ENCODE data around the gene IYD. TPM values are rescaled to one million over a fixed set of nuclear protein-coding genes. Genes with fewer than 3 reads are reported as not detected.

Gene IYD
- total and polyA plus RNA-seq, 2 donors = 0.02 TPM; not detected in 1

DNA sequence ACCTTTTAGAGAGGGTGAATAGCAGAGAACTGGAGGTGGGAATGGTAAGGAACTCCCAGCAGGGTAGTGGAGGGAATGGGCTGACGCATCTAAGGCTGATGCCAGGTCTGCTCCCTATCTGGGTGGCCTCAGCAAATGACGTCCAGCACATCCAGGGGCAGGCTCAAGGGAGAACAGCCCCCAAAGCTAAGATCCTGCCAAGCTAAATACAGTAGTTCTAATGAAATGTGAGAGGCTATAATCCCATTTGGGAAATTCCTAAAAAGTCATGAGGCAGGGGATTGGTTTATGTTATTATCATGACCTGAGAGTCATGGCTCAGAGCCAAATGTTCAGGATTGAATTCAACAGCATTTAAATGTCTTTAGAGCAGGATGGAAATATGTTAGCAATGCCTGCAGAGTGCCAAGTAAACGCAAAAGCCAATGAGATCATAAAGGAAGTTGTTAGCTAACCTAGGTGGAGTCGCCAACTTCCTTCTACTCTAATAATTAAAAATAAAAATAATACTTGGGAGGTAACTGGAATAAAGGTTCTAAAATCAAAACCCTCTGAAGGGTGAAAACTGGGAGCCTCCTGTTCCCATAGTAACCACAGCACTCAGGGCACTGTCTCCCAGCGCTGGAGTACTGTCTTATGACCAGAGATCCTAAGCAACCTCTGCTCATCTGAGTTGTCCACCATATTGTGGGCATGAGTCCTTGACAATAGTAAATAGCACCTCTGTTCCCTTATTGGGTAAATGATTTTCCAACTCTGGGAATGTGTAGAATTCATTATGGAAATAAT lies 34.8 kb downstream of the IYD start:
- Histone ChIP-seq H3K9me3 (ENCODE audit: control insufficient read depth in 2 of 2, insufficient read depth in 1 of 2, low read length in 1 of 2) (peaks cover 0 to 3% of the 10 kb centered on the region in 2 donors), H3K4me1 (ENCODE audit: control insufficient read depth in 2 of 2, insufficient read depth in 2 of 2, low read length in 2 of 2) (no peaks in the 10 kb centered on the region), H3K4me3 (ENCODE audit: low read length in 2 of 2) (no peak overlapping the region), H3K36me3 (ENCODE audit: control insufficient read depth in 2 of 2, insufficient read depth in 2 of 2, low read length in 1 of 2) (no peaks in the 10 kb centered on the region), H3K27me3 (ENCODE audit: control insufficient read depth in 2 of 2, insufficient read depth in 1 of 2, low read length in 1 of 2) (peaks cover 0 to 17% of the 10 kb centered on the region in 2 donors), H3K27ac (ENCODE audit: low read depth in 1 of 2, low read length in 1 of 2) (no peak overlapping the region)
- 53% methylated on average over 5 of the region's 5 CpGs for WGBS
- DNase-seq (ENCODE audit: low read depth in 6 of 9, low spot score in 9 of 9) = peak in 2 of 9 donors; percentile 4 to 37

DNA sequence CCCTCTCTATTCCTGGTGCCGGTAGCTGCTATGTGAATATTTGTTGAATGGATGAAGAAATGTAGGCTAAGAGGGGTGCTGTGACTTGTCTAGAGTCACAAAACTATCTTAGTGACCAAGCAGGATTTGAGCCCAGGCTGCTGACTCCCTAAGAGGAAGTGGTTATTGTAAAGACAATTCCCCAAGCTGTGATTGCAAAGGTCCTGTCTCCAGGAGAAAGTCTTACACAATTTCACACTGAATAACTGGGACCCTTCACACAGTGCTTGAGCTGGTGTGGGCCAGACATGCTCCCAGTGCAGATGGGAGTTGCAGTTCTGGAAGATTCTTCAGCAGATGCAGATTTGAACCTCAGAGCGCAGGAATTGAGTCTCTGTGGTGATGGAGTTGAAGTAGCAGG lies 38.1 kb downstream of the IYD start:
- H3K9me3 ChIP-seq (ENCODE audit: control insufficient read depth in 2 of 2, insufficient read depth in 1 of 2, low read length in 1 of 2) = peaks cover 0 to 3% of the 10 kb centered on the region in 2 donors
- WGBS = 43% methylated on average over 2 of the region's 2 CpGs
- no peaks in the 10 kb centered on the region for H3K36me3 ChIP-seq (ENCODE audit: control insufficient read depth in 2 of 2, insufficient read depth in 2 of 2, low read length in 1 of 2)
- no peak overlapping the region for H3K27ac ChIP-seq (ENCODE audit: low read depth in 1 of 2, low read length in 1 of 2)
- no peaks in the 10 kb centered on the region for H3K4me1 ChIP-seq (ENCODE audit: control insufficient read depth in 2 of 2, insufficient read depth in 2 of 2, low read length in 2 of 2)
- DNase-seq (ENCODE audit: low read depth in 6 of 9, low spot score in 9 of 9) = no peak
- H3K4me3 ChIP-seq (ENCODE audit: low read length in 2 of 2) = no peak overlapping the region
- H3K27me3 ChIP-seq (ENCODE audit: control insufficient read depth in 2 of 2, insufficient read depth in 1 of 2, low read length in 1 of 2) = peaks cover 0 to 24% of the 10 kb centered on the region in 2 donors

DNA sequence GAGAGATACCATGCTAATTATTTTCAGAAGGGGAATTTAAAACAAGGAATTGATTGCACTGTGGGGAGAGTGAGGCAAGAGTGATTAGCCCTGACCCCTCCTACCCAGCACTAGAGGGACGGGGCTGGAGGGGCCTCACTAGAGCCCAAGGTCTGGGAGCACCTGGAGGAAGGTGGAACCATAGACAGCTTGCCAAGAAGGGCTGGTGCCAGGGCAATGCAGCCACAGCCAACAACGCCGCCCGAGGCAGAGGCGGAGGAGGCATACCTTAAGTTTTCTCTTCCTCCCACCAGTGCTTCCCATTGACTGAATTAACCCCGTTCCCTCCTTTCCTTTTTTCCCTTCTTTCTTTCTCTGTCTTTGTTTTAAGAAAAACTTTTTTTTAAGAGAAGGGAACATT lies 40.0 kb downstream of the IYD start:
- DNase-seq (ENCODE audit: low read depth in 6 of 9, low spot score in 9 of 9) = no peak
- WGBS = 93% methylated on average over 6 of the region's 6 CpGs
- Histone ChIP-seq H3K4me1 (ENCODE audit: control insufficient read depth in 2 of 2, insufficient read depth in 2 of 2, low read length in 2 of 2) (no peaks in the 10 kb centered on the region), H3K9me3 (ENCODE audit: control insufficient read depth in 2 of 2, insufficient read depth in 1 of 2, low read length in 1 of 2) (peaks cover 0 to 3% of the 10 kb centered on the region in 2 donors), H3K27ac (ENCODE audit: low read depth in 1 of 2, low read length in 1 of 2) (no peak overlapping the region), H3K4me3 (ENCODE audit: low read length in 2 of 2) (no peak overlapping the region), H3K36me3 (ENCODE audit: control insufficient read depth in 2 of 2, insufficient read depth in 2 of 2, low read length in 1 of 2) (no peaks in the 10 kb centered on the region), H3K27me3 (ENCODE audit: control insufficient read depth in 2 of 2, insufficient read depth in 1 of 2, low read length in 1 of 2) (peaks cover 0 to 30% of the 10 kb centered on the region in 2 donors)

DNA sequence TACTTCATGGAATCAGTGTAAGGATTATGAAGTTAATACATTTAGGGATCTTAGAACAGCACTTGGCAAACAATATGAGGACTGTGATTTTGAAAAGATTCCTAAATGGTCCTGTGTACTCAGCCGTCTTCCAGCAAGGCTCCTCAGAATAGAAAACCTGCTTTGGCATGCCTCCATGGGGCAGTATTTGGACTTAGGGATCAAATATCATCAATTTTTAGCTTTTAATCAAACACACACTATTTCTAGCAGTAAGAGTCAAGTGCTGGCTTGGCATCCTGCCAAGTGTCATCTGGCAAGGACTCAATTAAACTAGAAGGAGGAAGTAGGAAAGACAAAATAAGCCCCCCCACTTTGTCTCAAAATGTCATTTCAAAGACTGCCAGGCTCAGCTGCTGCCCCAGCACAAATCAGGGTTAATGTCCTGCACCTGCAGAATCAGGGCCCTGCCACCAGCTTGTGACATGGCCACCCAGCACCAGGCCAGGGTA lies 40.8 kb downstream of the IYD start:
- Histone ChIP-seq H3K27ac (ENCODE audit: low read depth in 1 of 2, low read length in 1 of 2) (no peak overlapping the region), H3K4me3 (ENCODE audit: low read length in 2 of 2) (no peak overlapping the region), H3K27me3 (ENCODE audit: control insufficient read depth in 2 of 2, insufficient read depth in 1 of 2, low read length in 1 of 2) (peaks cover 0 to 31% of the 10 kb centered on the region in 2 donors), H3K9me3 (ENCODE audit: control insufficient read depth in 2 of 2, insufficient read depth in 1 of 2, low read length in 1 of 2) (peaks cover 0 to 3% of the 10 kb centered on the region in 2 donors), H3K36me3 (ENCODE audit: control insufficient read depth in 2 of 2, insufficient read depth in 2 of 2, low read length in 1 of 2) (no peaks in the 10 kb centered on the region), H3K4me1 (ENCODE audit: control insufficient read depth in 2 of 2, insufficient read depth in 2 of 2, low read length in 2 of 2) (no peaks in the 10 kb centered on the region)
- 37% methylated on average over 1 of the region's 1 CpG for WGBS
- peak in 2 of 9 donors; percentile 22 to 39 for DNase-seq (ENCODE audit: low read depth in 6 of 9, low spot score in 9 of 9)

DNA sequence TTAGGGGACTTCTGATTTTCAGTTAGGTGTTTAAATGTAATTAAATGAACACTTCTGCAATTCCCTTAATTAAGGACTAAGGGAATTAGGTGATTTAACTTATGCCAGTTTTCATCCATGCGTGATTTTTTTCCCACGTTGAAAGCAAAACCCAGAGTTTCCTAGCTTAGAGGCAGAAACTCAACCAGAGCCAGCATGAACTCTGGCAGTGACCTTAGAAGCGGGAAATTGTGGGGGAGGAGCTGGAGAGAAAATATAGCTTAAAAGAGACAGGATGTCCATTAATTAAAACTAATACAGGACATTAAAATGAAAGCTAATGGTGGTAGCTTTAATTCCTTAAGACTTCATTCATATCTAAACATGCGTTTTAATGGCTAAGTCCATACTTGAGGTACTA lies 41.6 kb downstream of the IYD start:
- DNase-seq (ENCODE audit: low read depth in 6 of 9, low spot score in 9 of 9) = no peak
- Histone ChIP-seq H3K27ac (ENCODE audit: low read depth in 1 of 2, low read length in 1 of 2) (no peak overlapping the region), H3K4me3 (ENCODE audit: low read length in 2 of 2) (no peak overlapping the region), H3K9me3 (ENCODE audit: control insufficient read depth in 2 of 2, insufficient read depth in 1 of 2, low read length in 1 of 2) (peaks cover 0 to 3% of the 10 kb centered on the region in 2 donors), H3K36me3 (ENCODE audit: control insufficient read depth in 2 of 2, insufficient read depth in 2 of 2, low read length in 1 of 2) (no peaks in the 10 kb centered on the region), H3K4me1 (ENCODE audit: control insufficient read depth in 2 of 2, insufficient read depth in 2 of 2, low read length in 2 of 2) (no peaks in the 10 kb centered on the region), H3K27me3 (ENCODE audit: control insufficient read depth in 2 of 2, insufficient read depth in 1 of 2, low read length in 1 of 2) (peaks cover 2 to 33% of the 10 kb centered on the region in 2 donors)
- 92% methylated on average over 4 of the region's 4 CpGs for WGBS

DNA sequence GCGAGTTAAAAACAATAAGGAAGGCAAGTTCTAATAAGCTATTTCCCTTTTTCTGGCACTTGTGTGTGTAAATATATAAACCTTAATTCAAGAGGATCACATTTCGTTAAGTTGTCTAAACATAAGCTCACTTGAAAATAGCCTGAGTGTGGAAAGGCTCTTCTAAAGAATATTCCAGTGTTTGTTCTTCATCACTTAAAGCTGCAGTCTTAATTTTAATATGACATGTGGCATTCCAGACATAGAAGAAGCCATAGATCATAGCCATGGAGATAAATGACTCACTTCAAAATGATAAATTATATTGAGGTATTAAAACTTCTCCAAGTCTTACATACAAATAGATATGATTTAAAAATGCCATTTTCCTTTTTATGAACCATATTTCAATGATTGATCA lies 42.1 kb downstream of the IYD start:
- Histone ChIP-seq H3K9me3 (ENCODE audit: control insufficient read depth in 2 of 2, insufficient read depth in 1 of 2, low read length in 1 of 2) (peaks cover 0 to 3% of the 10 kb centered on the region in 2 donors), H3K27ac (ENCODE audit: low read depth in 1 of 2, low read length in 1 of 2) (no peak overlapping the region)

DNA sequence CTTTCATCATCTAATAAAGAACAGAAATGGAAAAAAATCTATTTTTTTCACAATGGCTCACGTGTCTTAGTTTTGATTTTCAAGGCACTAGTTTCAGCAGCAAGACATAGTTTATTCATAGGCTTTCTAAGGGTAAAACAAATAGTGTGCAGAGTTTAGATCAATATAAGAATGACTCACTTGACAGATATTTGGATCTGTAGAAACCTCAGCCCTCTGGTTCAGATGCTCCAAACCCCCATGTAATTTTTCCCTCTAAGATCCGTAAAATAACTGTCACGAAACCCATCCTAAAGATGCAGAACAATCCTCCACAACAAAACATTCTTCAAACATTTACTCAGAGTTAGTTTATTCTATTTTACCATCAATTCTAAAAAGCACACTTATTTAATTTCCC lies 43.4 kb downstream of the IYD start:
- 94% methylated on average over 3 of the region's 3 CpGs for WGBS
- Histone ChIP-seq H3K27me3 (ENCODE audit: control insufficient read depth in 2 of 2, insufficient read depth in 1 of 2, low read length in 1 of 2) (peaks cover 2 to 38% of the 10 kb centered on the region in 2 donors), H3K9me3 (ENCODE audit: control insufficient read depth in 2 of 2, insufficient read depth in 1 of 2, low read length in 1 of 2) (peaks cover 0 to 3% of the 10 kb centered on the region in 2 donors), H3K4me1 (ENCODE audit: control insufficient read depth in 2 of 2, insufficient read depth in 2 of 2, low read length in 2 of 2) (no peaks in the 10 kb centered on the region), H3K4me3 (ENCODE audit: low read length in 2 of 2) (no peak overlapping the region), H3K36me3 (ENCODE audit: control insufficient read depth in 2 of 2, insufficient read depth in 2 of 2, low read length in 1 of 2) (no peaks in the 10 kb centered on the region), H3K27ac (ENCODE audit: low read depth in 1 of 2, low read length in 1 of 2) (no peak overlapping the region)
- no peak for DNase-seq (ENCODE audit: low read depth in 6 of 9, low spot score in 9 of 9)

More for the DNA sequence above, 42.1 kb downstream of the IYD start:
- Histone ChIP-seq H3K4me3 (ENCODE audit: low read length in 2 of 2) (no peak overlapping the region), H3K27me3 (ENCODE audit: control insufficient read depth in 2 of 2, insufficient read depth in 1 of 2, low read length in 1 of 2) (peaks cover 2 to 33% of the 10 kb centered on the region in 2 donors), H3K36me3 (ENCODE audit: control insufficient read depth in 2 of 2, insufficient read depth in 2 of 2, low read length in 1 of 2) (no peaks in the 10 kb centered on the region), H3K4me1 (ENCODE audit: control insufficient read depth in 2 of 2, insufficient read depth in 2 of 2, low read length in 2 of 2) (no peaks in the 10 kb centered on the region)
- WGBS = 66% methylated on average over 2 of the region's 2 CpGs
- DNase-seq (ENCODE audit: low read depth in 6 of 9, low spot score in 9 of 9) = no peak

DNA sequence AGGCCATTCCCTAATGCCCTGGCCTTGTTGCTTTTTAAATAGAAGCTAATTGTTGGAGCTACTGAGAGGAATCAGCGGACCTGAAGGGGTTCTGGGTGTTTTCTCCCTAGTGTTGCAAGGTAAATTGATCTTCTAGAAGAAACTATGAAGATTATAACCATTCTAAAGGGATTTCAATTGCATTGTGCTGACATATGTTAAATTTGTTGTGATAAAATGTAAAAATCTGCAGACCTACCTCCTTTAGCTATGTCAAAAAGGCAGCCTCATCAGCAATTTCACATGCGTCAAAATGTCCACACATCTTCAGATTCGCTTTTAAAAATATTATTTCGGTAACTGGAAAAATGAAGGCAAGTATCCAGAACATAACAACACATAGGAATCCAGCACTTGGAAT lies 44.4 kb downstream of the IYD start:
- H3K4me3 ChIP-seq (ENCODE audit: low read length in 2 of 2) = no peak overlapping the region
- H3K27ac ChIP-seq (ENCODE audit: low read depth in 1 of 2, low read length in 1 of 2) = no peak overlapping the region
- no peaks in the 10 kb centered on the region for H3K36me3 ChIP-seq (ENCODE audit: control insufficient read depth in 2 of 2, insufficient read depth in 2 of 2, low read length in 1 of 2)
- DNase-seq (ENCODE audit: low read depth in 6 of 9, low spot score in 9 of 9) = no peak
- H3K27me3 ChIP-seq (ENCODE audit: control insufficient read depth in 2 of 2, insufficient read depth in 1 of 2, low read length in 1 of 2) = peaks cover 2 to 32% of the 10 kb centered on the region in 2 donors
- WGBS = 61% methylated on average over 4 of the region's 4 CpGs
- H3K4me1 ChIP-seq (ENCODE audit: control insufficient read depth in 2 of 2, insufficient read depth in 2 of 2, low read length in 2 of 2) = peaks cover 4 to 7% of the 10 kb centered on the region in 2 donors
- no peaks in the 10 kb centered on the region for H3K9me3 ChIP-seq (ENCODE audit: control insufficient read depth in 2 of 2, insufficient read depth in 1 of 2, low read length in 1 of 2)

DNA sequence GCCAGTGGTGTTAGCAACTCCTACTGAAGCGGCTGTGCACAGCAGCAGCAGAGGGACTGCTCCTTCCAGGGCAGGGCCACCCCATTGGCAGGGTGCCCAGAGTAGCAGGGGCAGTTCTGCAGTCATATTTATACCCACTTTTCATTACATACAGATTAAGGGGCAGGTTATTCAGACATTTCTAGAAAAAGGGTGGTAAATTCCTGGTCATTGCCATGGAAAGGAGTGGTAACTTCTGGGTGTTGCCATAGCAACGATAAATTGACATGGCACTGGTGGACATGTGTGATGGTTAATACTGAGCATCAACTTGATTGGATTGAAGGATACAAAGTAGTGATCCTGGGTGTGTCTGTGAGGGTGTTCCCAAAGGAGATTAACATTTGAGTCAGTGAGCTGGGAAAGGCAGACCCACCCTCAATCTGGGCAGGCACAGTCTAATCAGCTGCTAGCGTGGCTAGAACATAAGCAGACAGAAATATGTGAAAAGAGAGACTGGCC lies 45.0 kb downstream of the IYD start:
- no peak for DNase-seq (ENCODE audit: low read depth in 6 of 9, low spot score in 9 of 9)
- Histone ChIP-seq H3K36me3 (ENCODE audit: control insufficient read depth in 2 of 2, insufficient read depth in 2 of 2, low read length in 1 of 2) (no peaks in the 10 kb centered on the region), H3K4me3 (ENCODE audit: low read length in 2 of 2) (no peak overlapping the region), H3K4me1 (ENCODE audit: control insufficient read depth in 2 of 2, insufficient read depth in 2 of 2, low read length in 2 of 2) (peaks cover 4 to 11% of the 10 kb centered on the region in 2 donors), H3K27ac (ENCODE audit: low read depth in 1 of 2, low read length in 1 of 2) (no peak overlapping the region), H3K27me3 (ENCODE audit: control insufficient read depth in 2 of 2, insufficient read depth in 1 of 2, low read length in 1 of 2) (peaks cover 2 to 28% of the 10 kb centered on the region in 2 donors), H3K9me3 (ENCODE audit: control insufficient read depth in 2 of 2, insufficient read depth in 1 of 2, low read length in 1 of 2) (no peaks in the 10 kb centered on the region)
- 93% methylated on average over 3 of the region's 3 CpGs for WGBS

Measured in thymus (tissue), 11 donors.